ENCODE data around the gene ZNF569. TPM values are rescaled to one million over a fixed set of nuclear protein-coding genes. Genes with fewer than 3 reads are reported as not detected.

The ZNF569 gene
- total and polyA plus RNA-seq, 10 of the 15 experiments (the other 5 are each of a cell fraction or from before 2014, with no cell fraction given) = 0.82 to 4.3 (median 2.3) TPM

DNA sequence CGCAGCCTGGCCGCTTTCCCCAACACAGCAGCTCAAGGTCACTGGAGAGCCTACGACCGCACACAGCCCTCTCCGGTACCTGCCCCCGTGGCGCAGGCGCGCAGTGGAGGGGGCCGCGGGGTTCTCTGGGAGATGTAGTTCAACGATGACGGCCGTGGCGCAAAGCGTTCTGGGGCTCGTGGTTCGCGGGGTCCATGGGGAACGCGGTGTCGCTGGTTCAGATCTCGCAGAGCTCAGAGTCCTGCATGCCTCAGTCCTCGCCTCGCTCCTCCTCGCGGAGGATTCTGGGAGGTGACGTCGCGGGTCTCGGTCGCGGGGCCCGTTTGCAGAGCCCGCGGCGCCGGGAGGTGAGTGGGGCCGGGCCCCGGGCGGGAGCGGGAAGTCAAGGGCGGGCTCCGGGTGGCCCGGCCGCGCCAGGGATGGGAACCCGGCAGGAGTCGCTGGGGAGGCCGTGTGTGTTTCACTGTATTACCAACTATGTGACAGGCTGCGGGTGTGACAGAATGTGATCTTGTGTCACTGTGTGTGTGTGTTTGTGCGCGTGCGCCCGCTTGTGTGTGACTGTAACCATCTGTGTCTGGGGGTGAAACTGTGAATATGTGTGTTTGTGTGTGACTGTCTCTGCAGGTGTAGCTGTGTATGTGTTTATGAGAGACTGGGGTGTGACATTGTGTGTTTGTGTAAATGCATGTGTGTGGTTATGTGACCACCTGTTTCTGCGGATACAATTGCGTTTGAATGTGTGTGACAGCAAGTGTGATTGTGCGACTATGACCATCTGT, 96.2 kb downstream of the ZNF569 start, which contains the start of gene ZNF527 (continued):
- TF ChIP-seq RB1 (IDR thresholded peaks at IDR 0.05; ENCODE audit: borderline replicate concordance) (no peak; the same call in 1 of the 2 replicates), CHD2 (IDR thresholded peaks at IDR 0.05; ENCODE audit: borderline replicate concordance, low read depth, low read length) (peak; percentile 96), ASH2L (IDR thresholded peaks at IDR 0.05; ENCODE audit: borderline replicate concordance, low read depth) (peak; percentile 88), ZNF24 (IDR thresholded peaks at IDR 0.05) (no peak), TCF7 (IDR thresholded peaks at IDR 0.05; ENCODE audit: borderline replicate concordance) (no peak), KLF5 (IDR thresholded peaks at IDR 0.05; ENCODE audit: partially characterized antibody) (no peak), TCF3 (IDR thresholded peaks at IDR 0.05; ENCODE audit: borderline replicate concordance, insufficient read depth, low read depth, low read length) (no peak), BMI1 (IDR thresholded peaks at IDR 0.05; ENCODE audit: borderline replicate concordance) (no peak), HDGF (IDR thresholded peaks at IDR 0.05) (peak; percentile 63; the same call in 1 of the 2 replicates), GATAD2B (conservative IDR thresholded peaks at IDR 0.05; ENCODE audit: low read depth) (no peak), IRF4 (IDR thresholded peaks at IDR 0.05; ENCODE audit: low read depth, low read length) (no peak), RAD51 (IDR thresholded peaks at IDR 0.05) (no peak), WRNIP1 (IDR thresholded peaks at IDR 0.05; ENCODE audit: borderline replicate concordance, low read depth, low read length) (0 out of 2 replicates have a peak, but pooled peaks have one; percentile 24), TBL1XR1 (IDR thresholded peaks at IDR 0.05; ENCODE audit: low read depth, low read length) (no peak), HCFC1 (IDR thresholded peaks at IDR 0.05; ENCODE audit: low read length) (peak; percentile 98), NFXL1 (IDR thresholded peaks at IDR 0.05; ENCODE audit: borderline replicate concordance) (no peak), USF1 (IDR thresholded peaks at IDR 0.05; ENCODE audit: borderline replicate concordance, extremely low read length, insufficient read depth, low read depth, low read length) (peak; percentile 36), RUNX3 (IDR thresholded peaks at IDR 0.05; ENCODE audit: low read length) (peak; percentile 59; the same call in 1 of the 2 replicates), NBN (IDR thresholded peaks at IDR 0.05) (peak; percentile 36), ZBED1 (IDR thresholded peaks at IDR 0.05; ENCODE audit: borderline replicate concordance) (no peak), ATF7 (IDR thresholded peaks at IDR 0.05; ENCODE audit: low read depth) (peak; percentile 53; the same call in 1 of the 2 replicates)
- TF ChIP-seq, protein P1, sequence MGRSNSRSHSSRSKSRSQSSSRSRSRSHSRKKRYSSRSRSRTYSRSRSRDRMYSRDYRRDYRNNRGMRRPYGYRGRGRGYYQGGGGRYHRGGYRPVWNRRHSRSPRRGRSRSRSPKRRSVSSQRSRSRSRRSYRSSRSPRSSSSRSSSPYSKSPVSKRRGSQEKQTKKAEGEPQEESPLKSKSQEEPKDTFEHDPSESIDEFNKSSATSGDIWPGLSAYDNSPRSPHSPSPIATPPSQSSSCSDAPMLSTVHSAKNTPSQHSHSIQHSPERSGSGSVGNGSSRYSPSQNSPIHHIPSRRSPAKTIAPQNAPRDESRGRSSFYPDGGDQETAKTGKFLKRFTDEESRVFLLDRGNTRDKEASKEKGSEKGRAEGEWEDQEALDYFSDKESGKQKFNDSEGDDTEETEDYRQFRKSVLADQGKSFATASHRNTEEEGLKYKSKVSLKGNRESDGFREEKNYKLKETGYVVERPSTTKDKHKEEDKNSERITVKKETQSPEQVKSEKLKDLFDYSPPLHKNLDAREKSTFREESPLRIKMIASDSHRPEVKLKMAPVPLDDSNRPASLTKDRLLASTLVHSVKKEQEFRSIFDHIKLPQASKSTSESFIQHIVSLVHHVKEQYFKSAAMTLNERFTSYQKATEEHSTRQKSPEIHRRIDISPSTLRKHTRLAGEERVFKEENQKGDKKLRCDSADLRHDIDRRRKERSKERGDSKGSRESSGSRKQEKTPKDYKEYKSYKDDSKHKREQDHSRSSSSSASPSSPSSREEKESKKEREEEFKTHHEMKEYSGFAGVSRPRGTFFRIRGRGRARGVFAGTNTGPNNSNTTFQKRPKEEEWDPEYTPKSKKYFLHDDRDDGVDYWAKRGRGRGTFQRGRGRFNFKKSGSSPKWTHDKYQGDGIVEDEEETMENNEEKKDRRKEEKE (IDR thresholded peaks at IDR 0.05) = no peak
- TF ChIP-seq, protein P2, sequence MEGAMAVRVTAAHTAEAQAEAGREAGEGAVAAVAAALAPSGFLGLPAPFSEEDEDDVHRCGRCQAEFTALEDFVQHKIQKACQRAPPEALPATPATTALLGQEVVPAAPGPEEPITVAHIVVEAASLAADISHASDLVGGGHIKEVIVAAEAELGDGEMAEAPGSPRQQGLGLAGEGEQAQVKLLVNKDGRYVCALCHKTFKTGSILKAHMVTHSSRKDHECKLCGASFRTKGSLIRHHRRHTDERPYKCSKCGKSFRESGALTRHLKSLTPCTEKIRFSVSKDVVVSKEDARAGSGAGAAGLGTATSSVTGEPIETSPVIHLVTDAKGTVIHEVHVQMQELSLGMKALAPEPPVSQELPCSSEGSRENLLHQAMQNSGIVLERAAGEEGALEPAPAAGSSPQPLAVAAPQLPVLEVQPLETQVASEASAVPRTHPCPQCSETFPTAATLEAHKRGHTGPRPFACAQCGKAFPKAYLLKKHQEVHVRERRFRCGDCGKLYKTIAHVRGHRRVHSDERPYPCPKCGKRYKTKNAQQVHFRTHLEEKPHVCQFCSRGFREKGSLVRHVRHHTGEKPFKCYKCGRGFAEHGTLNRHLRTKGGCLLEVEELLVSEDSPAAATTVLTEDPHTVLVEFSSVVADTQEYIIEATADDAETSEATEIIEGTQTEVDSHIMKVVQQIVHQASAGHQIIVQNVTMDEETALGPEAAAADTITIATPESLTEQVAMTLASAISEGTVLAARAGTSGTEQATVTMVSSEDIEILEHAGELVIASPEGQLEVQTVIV (IDR thresholded peaks at IDR 0.05; ENCODE audit: borderline replicate concordance, partially characterized antibody) = no peak
